Measurements from ENCODE around the gene TBX19. TPM values are rescaled to one million over a fixed set of nuclear protein-coding genes. Genes with fewer than 3 reads are reported as not detected.

TBX19 gene
- total RNA-seq (0.80 TPM), polyA plus RNA-seq (ENCODE audit: insufficient read depth in 1 of 8, insufficient read length in 8 of 8, low replicate concordance in 1 of 8) (1 to 10 TPM; 1.2 to 1.9 (median 1.5) TPM)
- long read RNA-seq, donor 1: 0 reads
- long read RNA-seq, donor 2: 0 reads
- long read RNA-seq, donor 3: 0 reads
- long read RNA-seq, donor 4: 0 reads
- long read RNA-seq, donor 5: 0 reads
- long read RNA-seq, donor 6: 0 reads
- long read RNA-seq, donor 7: 0 reads
- long read RNA-seq, donor 8: 0 reads
- long read RNA-seq, donor 9: 0 reads
- long read RNA-seq, donor 10: 0 reads
- long read RNA-seq, donor 11: 0 reads

DNA sequence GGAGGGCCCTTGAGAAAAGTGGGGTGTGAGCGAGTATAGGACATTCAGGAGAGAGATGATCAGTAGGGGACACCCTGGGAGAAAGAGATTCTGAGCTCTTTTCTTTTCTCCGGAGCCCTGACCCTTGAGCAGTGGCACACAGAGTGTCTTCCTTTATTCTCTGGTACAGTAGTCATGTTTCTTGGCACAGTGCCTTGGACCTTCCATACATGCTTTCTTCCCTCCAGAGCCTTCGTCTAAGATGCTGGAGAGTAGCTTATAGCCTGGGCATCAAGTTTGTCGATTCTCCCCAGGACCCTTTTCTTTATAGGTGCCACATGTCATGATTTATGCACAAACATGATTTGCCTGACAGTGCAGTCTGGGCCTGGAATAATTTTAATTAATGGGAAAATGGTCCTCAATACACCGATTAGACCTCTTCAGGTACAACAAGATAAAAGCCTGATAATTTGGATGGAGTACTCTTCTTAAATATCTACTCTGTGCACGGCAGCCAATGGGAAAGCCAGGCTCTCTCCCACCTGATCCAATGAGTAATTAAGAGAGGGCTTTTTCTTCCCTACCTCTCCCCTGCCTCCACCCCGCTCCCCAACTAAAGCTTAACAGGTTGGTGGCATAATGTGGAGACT is at the start of gene TBX19:
TBX19 (plus strand) TSS at position 582 of the 632 bp plus-strand sequence. CDS start 214 bp downstream, outside the sequence.
- H3K36me3 ChIP-seq (ENCODE audit: control insufficient read depth, insufficient read depth, low read length): no peaks in the 10 kb centered on the region
- no peaks in the 10 kb centered on the region for H3K4me1 ChIP-seq (ENCODE audit: control insufficient read depth, insufficient read depth, low read length)
- WGBS (ENCODE audit: insufficient coverage): 78% methylated on average over 2 of the region's 7 CpGs
- H3K4me3 ChIP-seq (ENCODE audit: low read length): no peak within 1 kb of the TSS
- no peak within 1 kb of the TSS for H3K27ac ChIP-seq (ENCODE audit: low read length)
- peaks cover 6% of the 10 kb centered on the region for H3K9me3 ChIP-seq (replicated peaks; ENCODE audit: control insufficient read depth, low read depth, low read length)
- no peaks in the 10 kb centered on the region for H3K27me3 ChIP-seq (ENCODE audit: control insufficient read depth, insufficient read depth, low read length)
- DNase-seq: no peak

DNA sequence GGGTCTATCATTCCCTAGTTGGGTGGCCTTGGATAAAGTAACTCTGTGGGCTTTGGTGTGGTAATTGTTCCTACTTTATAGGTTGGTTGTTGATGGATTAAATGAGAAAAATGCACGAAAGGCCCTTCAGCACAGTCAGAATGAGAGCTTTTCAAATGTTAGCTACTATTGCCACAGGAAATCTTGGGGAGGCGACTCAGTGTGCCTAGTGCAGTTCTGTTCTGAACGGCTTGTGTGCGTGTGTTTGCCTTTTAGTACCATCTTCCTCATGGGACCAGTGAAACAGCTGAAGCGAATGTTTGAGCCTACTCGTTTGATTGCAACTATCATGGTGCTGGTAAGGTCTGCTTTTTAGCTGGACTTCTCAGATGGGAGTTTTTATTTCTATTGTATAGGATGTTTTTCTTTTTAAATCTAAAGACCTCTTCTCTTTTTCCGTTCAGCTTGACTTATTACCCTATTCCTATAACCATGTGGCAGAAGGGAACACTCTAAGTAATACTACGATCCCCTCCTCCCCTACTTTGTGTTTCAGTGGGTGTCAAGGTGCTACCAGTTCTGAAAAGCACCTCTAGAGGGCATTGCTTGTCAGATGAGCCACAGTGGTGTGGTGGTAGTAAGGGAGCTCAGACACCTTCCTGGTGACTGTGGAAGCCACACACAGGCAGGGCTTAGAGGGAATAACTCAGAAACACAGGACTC is 45.7 kb upstream of the TBX19 start:
- Histone ChIP-seq H3K9me3 (replicated peaks; ENCODE audit: control insufficient read depth, low read depth, low read length) (no peaks in the 10 kb centered on the region), H3K27me3 (ENCODE audit: control insufficient read depth, insufficient read depth, low read length) (no peaks in the 10 kb centered on the region), H3K27ac (ENCODE audit: low read length) (no peak overlapping the region), H3K4me3 (ENCODE audit: low read length) (no peak overlapping the region), H3K36me3 (ENCODE audit: control insufficient read depth, insufficient read depth, low read length) (peaks cover 55% of the 10 kb centered on the region), H3K4me1 (ENCODE audit: control insufficient read depth, insufficient read depth, low read length) (no peaks in the 10 kb centered on the region)
- 89% methylated on average over 3 of the region's 8 CpGs for WGBS (ENCODE audit: insufficient coverage)
- no peak for DNase-seq

DNA sequence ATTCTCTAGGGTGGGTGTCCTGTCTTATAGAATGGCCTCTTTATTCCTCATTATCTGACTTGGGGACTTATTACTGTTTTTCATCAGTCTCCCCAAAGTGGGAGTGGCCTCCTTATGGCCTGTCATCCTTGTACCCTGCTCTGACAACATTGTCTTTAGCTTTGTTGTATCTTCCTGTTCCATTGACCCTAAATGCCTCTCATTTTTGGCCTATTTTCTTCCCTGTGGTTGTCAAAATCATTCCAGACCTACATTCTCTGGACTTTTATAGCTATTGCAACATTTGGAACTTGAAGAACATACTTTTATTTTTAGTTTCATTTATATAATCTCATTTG is 45.2 kb upstream of the TBX19 start:
- Histone ChIP-seq H3K9me3 (replicated peaks; ENCODE audit: control insufficient read depth, low read depth, low read length) (no peaks in the 10 kb centered on the region), H3K27me3 (ENCODE audit: control insufficient read depth, insufficient read depth, low read length) (no peaks in the 10 kb centered on the region), H3K27ac (ENCODE audit: low read length) (no peak overlapping the region), H3K4me3 (ENCODE audit: low read length) (no peak overlapping the region), H3K36me3 (ENCODE audit: control insufficient read depth, insufficient read depth, low read length) (peaks cover 56% of the 10 kb centered on the region), H3K4me1 (ENCODE audit: control insufficient read depth, insufficient read depth, low read length) (no peaks in the 10 kb centered on the region)
- no peak for DNase-seq

DNA sequence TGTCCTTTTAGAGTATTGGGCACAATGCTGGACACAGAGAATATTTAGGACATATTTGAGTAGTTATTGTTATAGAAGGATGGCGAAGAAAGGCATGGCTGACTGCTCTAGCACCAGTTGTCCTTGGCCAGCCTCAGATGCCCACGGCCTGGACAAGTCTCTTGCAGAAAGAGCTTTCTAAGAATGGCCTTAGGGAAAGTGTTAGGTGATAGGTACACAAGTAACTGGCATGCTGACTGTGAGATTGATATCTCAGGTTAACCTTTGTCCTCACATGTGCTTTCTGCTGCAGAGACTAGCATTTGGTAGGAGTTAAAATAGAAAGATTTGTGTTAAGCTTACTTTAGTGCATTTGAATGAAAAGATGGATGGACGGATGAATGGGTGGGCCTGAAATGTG is 44.7 kb upstream of the TBX19 start:
- no peak overlapping the region for H3K4me3 ChIP-seq (ENCODE audit: low read length)
- H3K4me1 ChIP-seq (ENCODE audit: control insufficient read depth, insufficient read depth, low read length): no peaks in the 10 kb centered on the region
- no peaks in the 10 kb centered on the region for H3K27me3 ChIP-seq (ENCODE audit: control insufficient read depth, insufficient read depth, low read length)
- 90% methylated on average over 3 of the region's 3 CpGs for WGBS (ENCODE audit: insufficient coverage)
- DNase-seq: no peak
- no peak overlapping the region for H3K27ac ChIP-seq (ENCODE audit: low read length)
- H3K9me3 ChIP-seq (replicated peaks; ENCODE audit: control insufficient read depth, low read depth, low read length): no peaks in the 10 kb centered on the region
- peaks cover 53% of the 10 kb centered on the region for H3K36me3 ChIP-seq (ENCODE audit: control insufficient read depth, insufficient read depth, low read length)

DNA sequence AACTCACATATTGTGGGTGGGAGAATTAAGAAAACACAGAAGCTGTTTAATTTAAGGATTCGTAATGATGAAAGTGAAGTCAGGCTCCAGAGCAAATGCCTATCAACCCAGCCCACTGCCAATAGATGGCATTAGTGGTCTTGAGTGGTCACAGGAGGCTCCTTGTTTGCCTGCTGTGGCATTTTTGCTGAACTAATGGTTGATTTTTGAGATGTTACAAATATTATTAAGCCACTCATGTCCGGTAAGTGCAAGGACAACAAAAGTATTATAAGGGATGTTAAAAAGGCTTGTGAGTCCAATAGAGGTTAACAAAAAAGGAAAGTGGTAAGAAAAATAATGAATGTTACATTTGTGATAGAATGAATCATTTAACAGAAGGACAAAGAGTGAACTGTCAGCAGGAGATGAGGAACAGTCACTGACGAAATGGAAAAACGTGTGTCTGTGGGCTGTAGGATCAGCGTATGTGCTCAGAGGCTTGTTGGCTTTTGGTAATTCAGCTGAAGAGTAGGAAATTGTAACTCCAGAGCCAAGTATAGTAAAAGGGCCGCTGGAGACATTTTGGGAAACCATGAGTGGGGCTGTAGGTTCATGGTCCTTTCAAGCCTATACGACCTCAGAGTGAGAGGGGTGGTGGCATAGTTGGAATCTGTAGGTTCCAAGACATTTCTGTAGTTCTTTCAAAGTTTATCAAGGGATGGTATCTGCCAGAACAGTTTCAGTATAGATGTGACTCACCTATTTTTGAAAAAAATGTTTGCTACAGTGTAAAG is 43.7 kb upstream of the TBX19 start:
- DNase-seq: no peak
- no peak overlapping the region for H3K27ac ChIP-seq (ENCODE audit: low read length)
- 88% methylated on average over 5 of the region's 7 CpGs for WGBS (ENCODE audit: insufficient coverage)
- H3K36me3 ChIP-seq (ENCODE audit: control insufficient read depth, insufficient read depth, low read length): peaks cover 48% of the 10 kb centered on the region
- no peaks in the 10 kb centered on the region for H3K4me1 ChIP-seq (ENCODE audit: control insufficient read depth, insufficient read depth, low read length)
- H3K27me3 ChIP-seq (ENCODE audit: control insufficient read depth, insufficient read depth, low read length): no peaks in the 10 kb centered on the region
- no peak overlapping the region for H3K4me3 ChIP-seq (ENCODE audit: low read length)
- H3K9me3 ChIP-seq (replicated peaks; ENCODE audit: control insufficient read depth, low read depth, low read length): no peaks in the 10 kb centered on the region

DNA sequence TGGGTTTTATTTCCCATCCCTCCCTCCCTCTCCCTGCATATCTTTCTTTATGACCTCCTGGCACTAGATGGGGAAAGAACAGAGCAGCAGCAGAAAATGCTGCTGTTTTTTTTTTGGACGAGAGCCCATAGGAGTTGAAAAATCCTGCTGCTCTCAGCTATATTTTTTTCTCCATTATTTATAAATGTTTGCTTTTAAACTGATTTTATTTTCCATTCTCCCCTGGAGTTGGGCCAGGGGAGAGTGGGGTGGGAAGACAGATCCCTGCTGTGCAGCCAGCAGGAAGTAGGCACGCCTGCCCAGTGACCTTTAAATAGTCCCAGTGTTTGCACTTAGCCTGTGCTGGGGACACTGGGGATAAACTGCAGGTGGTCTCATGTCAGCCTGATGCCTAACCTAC is 37.5 kb upstream of the TBX19 start:
- DNase-seq: peak; percentile 87
- Histone ChIP-seq H3K9me3 (replicated peaks; ENCODE audit: control insufficient read depth, low read depth, low read length) (no peaks in the 10 kb centered on the region), H3K27me3 (ENCODE audit: control insufficient read depth, insufficient read depth, low read length) (no peaks in the 10 kb centered on the region), H3K4me3 (ENCODE audit: low read length) (no peak overlapping the region), H3K4me1 (ENCODE audit: control insufficient read depth, insufficient read depth, low read length) (peaks cover 9% of the 10 kb centered on the region), H3K36me3 (ENCODE audit: control insufficient read depth, insufficient read depth, low read length) (peaks cover 31% of the 10 kb centered on the region), H3K27ac (ENCODE audit: low read length) (peak overlapping the region; percentile 53)
- WGBS (ENCODE audit: insufficient coverage): 10% methylated on average over 1 of the region's 2 CpGs

DNA sequence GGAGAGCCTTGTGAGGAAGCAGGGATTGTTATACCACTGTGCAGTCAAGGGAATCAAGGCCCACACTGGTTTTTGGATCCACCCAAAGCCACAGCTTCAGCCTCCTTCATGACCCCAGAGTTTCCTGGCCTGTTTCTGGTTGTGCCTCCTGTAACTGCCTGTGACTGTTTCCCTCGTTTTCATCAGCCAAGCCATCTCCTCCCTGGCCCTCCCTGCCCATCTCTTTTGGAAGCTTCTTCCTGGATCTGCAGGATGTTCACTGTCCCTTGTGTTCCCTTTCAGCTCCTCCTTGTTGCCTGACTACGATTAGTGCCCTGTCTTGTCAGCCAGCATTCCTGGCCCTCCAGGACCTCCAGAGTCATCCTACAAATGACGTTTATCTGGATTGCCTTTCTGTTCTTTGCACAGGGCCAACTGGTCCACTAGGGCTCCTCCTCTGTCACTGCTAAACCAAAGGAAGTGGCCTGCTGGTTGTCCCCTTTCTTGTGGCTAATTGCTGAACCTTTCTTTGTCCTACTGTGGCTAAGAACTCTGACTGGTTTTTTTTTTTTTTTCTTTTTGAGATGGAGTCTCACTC is 37.0 kb upstream of the TBX19 start:
- Histone ChIP-seq H3K27me3 (ENCODE audit: control insufficient read depth, insufficient read depth, low read length) (no peaks in the 10 kb centered on the region), H3K9me3 (replicated peaks; ENCODE audit: control insufficient read depth, low read depth, low read length) (no peaks in the 10 kb centered on the region), H3K27ac (ENCODE audit: low read length) (peak overlapping the region; percentile 53), H3K4me3 (ENCODE audit: low read length) (no peak overlapping the region), H3K36me3 (ENCODE audit: control insufficient read depth, insufficient read depth, low read length) (peaks cover 29% of the 10 kb centered on the region), H3K4me1 (ENCODE audit: control insufficient read depth, insufficient read depth, low read length) (peaks cover 9% of the 10 kb centered on the region)
- DNase-seq: peak; percentile 42
- 27% methylated on average over 3 of the region's 3 CpGs for WGBS (ENCODE audit: insufficient coverage)

DNA sequence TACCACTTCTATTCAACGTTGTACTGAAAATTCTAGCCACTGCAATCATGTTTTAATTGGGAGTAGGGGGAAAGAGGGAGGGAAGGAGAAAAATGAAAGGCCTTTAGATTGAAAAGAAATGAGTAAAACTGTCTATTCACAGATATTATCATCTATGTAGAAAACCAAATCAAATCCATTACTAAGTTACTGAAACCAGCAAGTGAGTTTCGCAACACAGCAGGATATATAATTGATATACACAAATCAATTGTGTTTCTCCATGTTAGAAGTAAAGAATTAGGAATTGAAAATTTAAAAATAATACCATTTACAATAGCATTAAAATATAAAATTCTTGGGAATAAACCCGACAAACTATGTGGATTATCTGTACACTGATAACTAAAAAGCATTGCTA is 35.6 kb upstream of the TBX19 start:
- Histone ChIP-seq H3K36me3 (ENCODE audit: control insufficient read depth, insufficient read depth, low read length) (peaks cover 30% of the 10 kb centered on the region), H3K27ac (ENCODE audit: low read length) (no peak overlapping the region), H3K27me3 (ENCODE audit: control insufficient read depth, insufficient read depth, low read length) (no peaks in the 10 kb centered on the region), H3K4me3 (ENCODE audit: low read length) (no peak overlapping the region), H3K9me3 (replicated peaks; ENCODE audit: control insufficient read depth, low read depth, low read length) (no peaks in the 10 kb centered on the region), H3K4me1 (ENCODE audit: control insufficient read depth, insufficient read depth, low read length) (peaks cover 9% of the 10 kb centered on the region)
- no peak for DNase-seq
- no CpG with 5 or more reads among the region's 3 CpGs for WGBS (ENCODE audit: insufficient coverage)

DNA sequence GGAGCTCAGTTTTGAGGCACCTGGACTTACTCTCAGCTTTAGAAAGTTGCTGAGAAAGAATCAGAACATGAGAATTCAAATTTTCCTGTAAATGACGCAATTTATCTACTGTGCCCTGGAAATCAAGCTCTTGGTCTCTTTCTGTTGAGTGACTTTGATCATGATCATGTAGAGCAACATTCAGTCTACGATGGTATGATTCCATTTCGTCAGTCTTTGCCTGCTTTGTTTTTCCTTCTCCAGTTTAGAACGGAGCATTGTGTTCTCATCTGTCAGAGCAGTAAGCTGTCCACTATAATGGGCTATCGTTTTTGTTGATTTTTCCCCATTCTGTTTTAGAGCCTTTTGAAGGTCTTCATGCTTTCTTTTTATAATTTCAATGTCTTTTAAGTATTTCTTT is 34.2 kb upstream of the TBX19 start:
- DNase-seq: no peak
- H3K27me3 ChIP-seq (ENCODE audit: control insufficient read depth, insufficient read depth, low read length): no peaks in the 10 kb centered on the region
- H3K9me3 ChIP-seq (replicated peaks; ENCODE audit: control insufficient read depth, low read depth, low read length): no peaks in the 10 kb centered on the region
- H3K4me1 ChIP-seq (ENCODE audit: control insufficient read depth, insufficient read depth, low read length): peaks cover 9% of the 10 kb centered on the region
- no peak overlapping the region for H3K4me3 ChIP-seq (ENCODE audit: low read length)
- peaks cover 32% of the 10 kb centered on the region for H3K36me3 ChIP-seq (ENCODE audit: control insufficient read depth, insufficient read depth, low read length)
- 94% methylated on average over 3 of the region's 5 CpGs for WGBS (ENCODE audit: insufficient coverage)
- no peak overlapping the region for H3K27ac ChIP-seq (ENCODE audit: low read length)

Measured in muscle of leg (tissue), 16 donors.